ENCODE measurements around the gene JPT1. TPM values are rescaled to one million over a fixed set of nuclear protein-coding genes. Genes with fewer than 3 reads are reported as not detected.

Gene JPT1
- total and polyA plus RNA-seq, 2 experiments from 2014 or later = 278 to 903 TPM

GRCh38 chr17:75105126-75106080, 48.9 kb downstream of the JPT1 start:
- no peaks in the 10 kb centered on the region for H3K9me2 ChIP-seq (ENCODE audit: insufficient read depth)
- H3K4me1 ChIP-seq (ENCODE audit: insufficient read depth) = peaks cover 10% of the 10 kb centered on the region
- no peaks in the 10 kb centered on the region for H3K9me3 Mint-ChIP-seq
- peaks cover 8% of the 10 kb centered on the region for H3K36me3 Mint-ChIP-seq (ENCODE audit: low read depth)
- peaks cover 24% of the 10 kb centered on the region for H3K4me1 Mint-ChIP-seq
- peak overlapping the region; percentile 21; the same call in 1 of the 2 replicates for H3K27ac ChIP-seq (ENCODE audit: low read depth)
- H3K79me2 ChIP-seq (replicated peaks; ENCODE audit: insufficient read depth) = no peaks in the 10 kb centered on the region
- no peak overlapping the region for H2AFZ ChIP-seq
- no peaks in the 10 kb centered on the region for H3K36me3 ChIP-seq (ENCODE audit: insufficient read depth)
- peaks cover 24% of the 10 kb centered on the region for H3F3A ChIP-seq (replicated peaks; ENCODE audit: low read depth)
- no peaks in the 10 kb centered on the region for H3K27me3 ChIP-seq (ENCODE audit: insufficient read depth)
- TF ChIP-seq ZNF331 (CRISPR knock-in tag; IDR thresholded peaks at IDR 0.05; ENCODE audit: low read depth) = no peak
- peak; percentile 66 for TF ChIP-seq CTCF (conservative IDR thresholded peaks at IDR 0.05; ENCODE audit: low read depth in 2 of 2)
- H3K4me2 ChIP-seq = no peak overlapping the region
- ATAC-seq (peak; percentile 67), DNase-seq (ENCODE audit: low spot score) (peak; percentile 85)
- H3K4me3 ChIP-seq = no peak overlapping the region
- H4K20me1 ChIP-seq (replicated peaks; ENCODE audit: insufficient read depth) = no peaks in the 10 kb centered on the region
- H3K27ac Mint-ChIP-seq = no peak overlapping the region
- H3K4me3 Mint-ChIP-seq = no peak overlapping the region; the same call in 2 of the 3 replicates
- peaks cover 26% of the 10 kb centered on the region for H3K27me3 Mint-ChIP-seq (ENCODE audit: insufficient read depth, low read depth, poor library complexity)

- Histone ChIP-seq H3K27me3 (ENCODE audit: insufficient read depth) (no peaks in the 10 kb centered on the region), H3K4me3 (no peak overlapping the region), H3K27ac (ENCODE audit: low read depth) (peak overlapping the region; percentile 55; the same call in 1 of the 2 replicates), H3K9me2 (ENCODE audit: insufficient read depth) (no peaks in the 10 kb centered on the region), H3K79me2 (replicated peaks; ENCODE audit: insufficient read depth) (no peaks in the 10 kb centered on the region), H2AFZ (no peak overlapping the region), H3F3A (replicated peaks; ENCODE audit: low read depth) (peaks cover 17% of the 10 kb centered on the region), H3K4me1 (ENCODE audit: insufficient read depth) (peaks cover 10% of the 10 kb centered on the region), H3K4me2 (no peak overlapping the region), H4K20me1 (replicated peaks; ENCODE audit: insufficient read depth) (no peaks in the 10 kb centered on the region), H3K36me3 (ENCODE audit: insufficient read depth) (no peaks in the 10 kb centered on the region)
- no peak for DNase-seq (ENCODE audit: low spot score)
- no peak for ATAC-seq
- H3K9me3 Mint-ChIP-seq = no peaks in the 10 kb centered on the region
- H3K4me3 Mint-ChIP-seq = no peak overlapping the region
- no peak overlapping the region; the same call in 1 of the 2 replicates for H3K27ac Mint-ChIP-seq
- H3K36me3 Mint-ChIP-seq (ENCODE audit: low read depth) = peaks cover 16% of the 10 kb centered on the region
- H3K4me1 Mint-ChIP-seq = peaks cover 20% of the 10 kb centered on the region
- H3K27me3 Mint-ChIP-seq (ENCODE audit: insufficient read depth, low read depth, poor library complexity) = peaks cover 20% of the 10 kb centered on the region
- TF ChIP-seq POLR2AphosphoS5 (IDR thresholded peaks at IDR 0.05; ENCODE audit: low read depth) = no peak
- TF ChIP-seq EZH2phosphoT487 (IDR thresholded peaks at IDR 0.05; ENCODE audit: unreplicated experiment) = no peak
- no peak for TF ChIP-seq REST (IDR thresholded peaks at IDR 0.05; ENCODE audit: unreplicated experiment)
- TF ChIP-seq CREB1 (CRISPR knock-in tag; IDR thresholded peaks at IDR 0.05; ENCODE audit: low read depth) = no peak
- TF ChIP-seq ETS1 (IDR thresholded peaks at IDR 0.05) = no peak
- TF ChIP-seq JUNB (IDR thresholded peaks at IDR 0.05; ENCODE audit: unreplicated experiment) = no peak
- no peak for TF ChIP-seq CTCF (conservative IDR thresholded peaks at IDR 0.05; ENCODE audit: low read depth in 2 of 2)
- TF ChIP-seq ZNF114 (CRISPR knock-in tag; IDR thresholded peaks at IDR 0.05) = no peak
- no peak for TF ChIP-seq ZNF331 (CRISPR knock-in tag; IDR thresholded peaks at IDR 0.05; ENCODE audit: low read depth)
- TF ChIP-seq EZH2 (IDR thresholded peaks at IDR 0.05; ENCODE audit: low read depth, unreplicated experiment) = no peak
- TF ChIP-seq STAT1 (IDR thresholded peaks at IDR 0.05; ENCODE audit: unreplicated experiment) = no peak
- TF ChIP-seq NANOG (IDR thresholded peaks at IDR 0.05; ENCODE audit: borderline replicate concordance) = no peak
Measured at GRCh38 chr17:75103601-75104554, 50.4 kb downstream of the JPT1 start.
